ENCODE data around the gene PTCH1.

DNA sequence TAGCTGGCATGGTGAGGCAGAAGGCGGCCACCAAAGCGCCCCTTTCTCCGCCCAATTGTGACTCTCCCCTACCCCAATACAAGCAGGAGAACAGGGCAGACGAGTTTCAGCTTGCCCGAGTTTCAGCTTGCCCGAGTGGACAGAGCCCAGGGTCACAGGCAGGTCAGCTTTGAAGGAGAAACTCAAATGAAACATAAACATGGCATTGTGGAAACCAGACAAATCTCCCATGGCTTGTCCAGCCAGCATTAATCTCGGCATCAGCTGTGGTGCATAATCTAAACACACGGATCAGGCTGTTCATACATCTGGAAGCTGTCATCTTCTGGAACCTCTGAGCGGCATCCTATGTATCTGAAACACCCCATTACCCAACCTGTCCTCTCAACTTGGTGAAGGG lies 16.9 kb downstream of the PTCH1 start:
- no peak for TF ChIP-seq POLR2AphosphoS5 (IDR thresholded peaks at IDR 0.05; ENCODE audit: insufficient read depth in 1 of 2, low read depth in 1 of 2)
- TF ChIP-seq, protein P1, sequence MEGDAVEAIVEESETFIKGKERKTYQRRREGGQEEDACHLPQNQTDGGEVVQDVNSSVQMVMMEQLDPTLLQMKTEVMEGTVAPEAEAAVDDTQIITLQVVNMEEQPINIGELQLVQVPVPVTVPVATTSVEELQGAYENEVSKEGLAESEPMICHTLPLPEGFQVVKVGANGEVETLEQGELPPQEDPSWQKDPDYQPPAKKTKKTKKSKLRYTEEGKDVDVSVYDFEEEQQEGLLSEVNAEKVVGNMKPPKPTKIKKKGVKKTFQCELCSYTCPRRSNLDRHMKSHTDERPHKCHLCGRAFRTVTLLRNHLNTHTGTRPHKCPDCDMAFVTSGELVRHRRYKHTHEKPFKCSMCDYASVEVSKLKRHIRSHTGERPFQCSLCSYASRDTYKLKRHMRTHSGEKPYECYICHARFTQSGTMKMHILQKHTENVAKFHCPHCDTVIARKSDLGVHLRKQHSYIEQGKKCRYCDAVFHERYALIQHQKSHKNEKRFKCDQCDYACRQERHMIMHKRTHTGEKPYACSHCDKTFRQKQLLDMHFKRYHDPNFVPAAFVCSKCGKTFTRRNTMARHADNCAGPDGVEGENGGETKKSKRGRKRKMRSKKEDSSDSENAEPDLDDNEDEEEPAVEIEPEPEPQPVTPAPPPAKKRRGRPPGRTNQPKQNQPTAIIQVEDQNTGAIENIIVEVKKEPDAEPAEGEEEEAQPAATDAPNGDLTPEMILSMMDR (IDR thresholded peaks at IDR 0.05) = no peak
- no peak for TF ChIP-seq POLR2A (IDR thresholded peaks at IDR 0.05)
